Left forelimb (tissue), 1 donor: ENCODE results near the gene SHISA6.
"Not testable (repeated sequence)": the region's sequence is repeated elsewhere in the genome, so short reads cannot be mapped to it uniquely, and the experiment has no call there.

Experiments
- DNase-seq: peaks from one replicate; pipeline ENCODE4 v3.0.0-alpha.2; 2018; ENCODE audit warnings: low spot score

The SHISA6 gene

DNA sequence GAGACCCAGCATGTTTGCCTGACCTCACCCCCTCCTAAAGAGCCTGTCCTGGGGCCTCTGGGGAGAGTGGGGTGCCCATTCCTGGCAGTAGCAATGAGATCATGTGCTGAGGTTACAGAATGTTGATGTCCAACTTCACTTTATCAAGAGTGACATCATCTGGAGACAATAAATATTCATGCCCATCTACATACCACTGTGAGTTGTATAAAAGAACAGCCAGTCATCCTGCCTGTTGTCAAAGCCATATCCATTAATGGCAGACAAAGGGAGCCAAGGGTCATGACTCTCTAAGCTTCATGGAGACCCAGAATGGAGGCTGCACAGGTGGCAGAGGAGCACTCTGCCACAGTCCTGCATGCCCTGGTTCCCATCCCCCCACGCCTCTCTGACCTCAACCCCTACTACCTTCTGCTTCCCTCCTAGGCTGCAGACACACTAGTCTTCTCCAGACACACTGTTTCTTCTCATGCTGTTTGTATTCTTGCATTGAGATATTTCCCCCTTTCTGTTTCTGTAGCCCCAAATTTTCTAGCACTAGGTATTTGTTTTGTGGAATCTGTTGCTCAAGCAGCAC lies 27.1 kb downstream of the SHISA6 start:
- DNase-seq = no peak

DNA sequence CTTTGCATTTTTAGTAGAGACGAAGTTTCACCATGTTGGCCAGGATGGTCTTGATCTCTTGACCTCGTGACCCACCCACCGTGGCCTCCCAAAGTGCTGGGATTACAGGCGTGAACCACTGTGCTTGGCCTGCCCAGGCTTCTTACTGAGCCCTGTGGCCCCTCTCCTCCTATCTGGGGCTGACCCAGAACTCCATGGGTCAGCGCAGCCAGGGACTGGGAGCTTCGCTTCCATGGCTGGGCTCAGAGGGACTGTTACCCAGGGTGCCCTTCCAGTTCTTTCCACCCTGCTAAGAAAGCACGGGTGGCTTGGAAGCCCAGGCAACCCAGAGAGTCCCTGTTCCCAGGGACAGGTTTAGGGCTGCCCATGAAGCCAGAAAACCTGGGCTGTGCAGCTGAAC lies 28.2 kb downstream of the SHISA6 start:
- DNase-seq = no peak

DNA sequence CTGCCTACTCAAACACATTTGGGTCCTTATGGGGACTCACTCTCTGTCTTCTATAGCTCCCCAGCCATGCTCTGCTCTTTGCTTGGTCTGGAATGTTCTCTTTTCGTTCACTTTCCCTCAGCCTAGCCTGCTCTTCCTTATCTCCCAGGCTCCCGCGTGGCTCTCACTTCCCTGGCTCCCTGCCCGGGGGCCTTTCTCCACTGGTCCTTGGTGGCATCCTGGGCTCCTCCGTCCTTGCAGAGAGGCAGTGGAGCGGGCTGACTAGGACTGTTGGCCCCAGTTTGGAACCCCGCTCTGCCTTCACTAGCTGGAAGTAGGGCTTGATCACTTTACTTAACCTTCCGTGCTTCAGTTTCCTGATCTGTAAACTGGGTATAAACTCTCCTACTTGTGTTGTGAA lies 31.2 kb downstream of the SHISA6 start:
- DNase-seq = no peak

DNA sequence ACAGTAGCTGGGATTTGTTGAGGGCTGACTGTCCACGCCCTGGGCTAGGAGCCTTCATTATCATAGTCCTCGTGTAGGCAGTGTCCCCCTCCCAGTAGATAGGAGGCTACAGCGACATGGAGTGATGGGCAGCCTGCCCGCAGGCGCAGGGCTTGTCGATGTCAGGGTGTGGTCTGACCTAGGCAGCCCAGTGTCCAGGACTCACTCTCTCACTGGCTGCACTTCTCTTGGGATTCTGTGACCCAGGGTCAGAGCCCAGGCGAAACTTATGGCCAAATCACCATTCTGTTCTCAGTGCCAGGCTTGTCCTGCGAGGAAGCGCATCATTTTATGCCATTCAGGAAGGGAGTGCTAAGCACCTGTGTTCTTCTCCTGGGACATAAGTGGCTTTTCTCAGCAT lies 32.6 kb downstream of the SHISA6 start:
- no peak for DNase-seq

- DNase-seq = no peak
Observed at GRCh38 chr17:11274106-11274505, 33.1 kb downstream of the SHISA6 start.

DNA sequence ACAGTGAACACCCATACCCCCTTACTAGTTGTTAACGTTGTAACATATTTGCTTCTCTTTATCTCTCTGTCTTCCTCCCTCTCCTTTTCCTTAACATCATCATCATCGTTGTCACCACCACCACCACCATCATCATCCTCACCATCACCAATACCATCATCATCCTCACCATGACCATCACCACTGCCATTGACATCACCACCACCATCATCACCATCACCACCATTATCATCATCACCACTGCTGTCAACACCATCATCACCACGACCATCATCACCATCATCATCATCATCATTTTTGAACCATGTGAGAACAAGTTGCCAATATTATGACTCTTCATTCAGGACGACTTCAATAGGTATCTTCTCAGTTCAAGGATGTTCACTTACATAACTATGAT lies 35.5 kb downstream of the SHISA6 start:
- no peak for DNase-seq

DNA sequence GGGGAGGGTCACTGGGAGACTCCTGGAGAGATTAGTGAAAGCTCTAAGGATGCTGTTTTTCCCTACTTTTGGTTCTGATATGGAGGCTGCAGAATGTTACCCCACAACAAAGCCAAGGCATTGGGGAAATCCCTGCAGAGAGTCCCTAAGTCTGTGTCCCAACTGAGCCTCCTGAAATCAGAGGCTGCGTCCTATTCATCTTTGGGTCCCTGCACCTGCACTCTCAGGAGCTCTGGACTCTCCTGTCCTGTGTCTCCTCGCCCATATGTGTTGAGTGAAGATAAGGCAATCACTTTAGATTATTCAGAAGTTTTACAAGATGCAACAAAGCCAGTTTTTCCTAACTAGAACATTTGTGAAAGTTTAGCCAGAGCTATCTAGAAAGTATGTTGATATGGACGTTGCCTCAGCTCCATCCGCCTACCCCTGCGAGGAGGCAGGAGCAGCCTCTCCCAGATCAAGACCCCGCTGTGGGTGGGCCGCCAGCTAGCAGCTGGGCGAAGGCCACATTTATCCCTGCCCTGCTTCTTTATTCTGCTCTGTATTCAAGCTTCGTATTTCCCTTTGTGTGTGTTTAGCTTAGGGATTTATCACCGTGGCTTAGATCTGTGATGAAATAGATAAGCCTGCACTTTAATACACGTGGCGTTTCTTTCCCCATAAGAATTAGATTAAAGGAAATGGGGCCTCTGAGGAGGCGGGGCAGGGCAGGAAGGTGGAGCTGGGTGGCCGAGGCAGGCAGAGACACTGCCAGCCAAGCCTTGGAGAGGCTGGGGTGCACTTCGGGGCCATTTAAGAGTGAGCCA lies 37.4 kb downstream of the SHISA6 start:
- DNase-seq = no peak

GRCh38 chr17:11278992-11279270 lies 37.9 kb downstream of the SHISA6 start:
- no peak for DNase-seq

GRCh38 chr17:11279776-11280344 lies 38.8 kb downstream of the SHISA6 start:
- no peak for DNase-seq

GRCh38 chr17:11282586-11282985 lies 41.6 kb downstream of the SHISA6 start:
- no peak for DNase-seq

DNA sequence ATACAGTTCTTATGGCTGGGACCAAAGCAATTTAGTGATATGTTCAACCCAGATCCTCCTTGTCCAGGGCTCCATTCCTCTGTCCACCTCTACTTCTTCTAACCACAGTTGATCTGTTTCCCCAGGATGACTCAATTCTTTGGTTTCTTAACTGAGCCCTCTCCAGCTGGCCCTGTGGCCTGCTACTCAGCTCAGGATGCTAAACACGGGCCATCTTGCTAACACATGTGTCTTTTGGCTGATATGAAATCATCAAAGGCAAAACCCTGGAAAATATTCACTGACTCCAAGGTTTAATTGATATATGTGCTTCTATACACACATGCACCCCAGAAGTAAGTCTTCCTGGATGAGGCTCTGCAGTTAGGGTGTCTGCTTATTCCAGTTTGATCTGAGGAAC lies 43.8 kb downstream of the SHISA6 start:
- DNase-seq = no peak

DNA sequence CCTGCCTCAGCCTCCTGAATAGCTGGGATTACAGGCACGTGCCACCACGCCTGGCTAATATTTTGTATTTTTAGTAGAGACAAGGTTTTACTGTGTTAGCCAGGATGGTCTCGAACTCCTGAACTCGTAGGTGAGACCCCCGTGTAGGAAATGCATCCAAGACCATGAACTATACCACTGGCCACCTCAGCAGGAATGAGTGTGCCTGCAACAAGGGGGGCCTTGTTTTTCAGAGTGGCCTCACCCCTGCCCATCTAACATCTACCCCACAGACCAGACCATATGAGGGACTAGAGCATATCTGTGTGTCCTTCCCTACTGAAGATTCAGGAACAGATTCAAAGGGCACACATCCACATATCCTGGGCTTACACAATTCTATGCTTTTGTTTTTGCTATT lies 44.9 kb downstream of the SHISA6 start:
- DNase-seq = no peak

GRCh38 chr17:11287791-11288190 lies 46.8 kb downstream of the SHISA6 start:
- DNase-seq = no peak

DNA sequence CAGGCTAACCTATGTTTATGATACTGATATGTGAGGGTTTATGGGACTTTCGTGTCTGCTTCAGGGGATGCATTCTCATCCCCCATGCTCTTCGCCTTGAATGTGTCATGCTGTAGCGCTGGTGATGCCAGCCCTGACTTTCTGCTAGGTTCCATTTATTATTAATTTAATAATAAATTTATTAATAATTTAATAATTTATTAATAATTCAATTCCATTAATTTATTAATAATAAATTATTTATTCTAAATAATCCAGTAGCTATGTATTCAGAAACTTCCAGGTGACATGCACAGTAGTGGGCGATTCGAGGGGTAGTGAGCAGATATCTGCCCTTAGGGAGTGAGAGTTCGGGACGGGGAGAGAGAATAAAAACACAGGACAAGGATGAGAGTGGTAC lies 49.8 kb downstream of the SHISA6 start:
- no peak for DNase-seq

DNA sequence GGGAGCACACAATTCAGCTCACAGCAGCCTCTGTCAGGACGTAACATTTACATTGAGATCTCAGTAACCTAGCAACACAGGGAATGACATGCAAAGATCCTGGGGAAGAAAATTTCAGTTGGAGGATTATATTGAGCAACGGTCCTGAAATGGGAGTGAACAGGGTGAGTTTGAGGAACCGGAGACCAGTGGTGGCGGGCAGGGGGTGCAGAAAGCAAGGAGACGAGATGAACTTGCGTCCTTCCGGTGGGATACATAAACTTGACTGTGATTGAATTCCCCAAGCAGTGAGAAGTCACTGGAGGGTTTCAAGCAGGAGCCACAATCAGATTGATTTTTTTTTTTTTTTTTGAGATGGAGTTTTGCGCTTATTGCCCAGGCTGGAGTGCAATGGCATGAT lies 51.5 kb downstream of the SHISA6 start:
- no peak for DNase-seq

- no peak for DNase-seq
Observed at GRCh38 chr17:11293480-11293879, 52.5 kb downstream of the SHISA6 start.

- no peak for DNase-seq
Observed at GRCh38 chr17:11294826-11295225, 53.8 kb downstream of the SHISA6 start.

DNA sequence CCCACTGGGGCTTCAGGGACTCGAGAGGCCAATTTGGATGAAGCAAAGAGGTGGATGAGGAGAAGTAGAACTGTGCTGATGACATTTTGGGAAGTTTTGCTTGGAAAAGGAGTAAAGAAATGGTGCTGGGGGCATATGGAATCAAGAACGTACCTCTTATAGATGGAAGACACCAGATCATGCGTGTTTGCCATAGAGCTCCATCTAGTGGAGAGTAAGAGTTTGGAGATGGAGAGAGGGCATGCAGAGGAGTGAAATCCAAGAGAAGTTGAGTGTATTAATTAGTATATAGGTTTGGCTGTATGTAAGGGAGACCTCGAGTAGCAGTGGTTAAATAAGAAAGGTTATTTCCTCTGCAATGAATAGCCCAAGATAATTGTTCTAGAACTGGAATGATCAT lies 56.0 kb downstream of the SHISA6 start:
- DNase-seq = no peak

DNA sequence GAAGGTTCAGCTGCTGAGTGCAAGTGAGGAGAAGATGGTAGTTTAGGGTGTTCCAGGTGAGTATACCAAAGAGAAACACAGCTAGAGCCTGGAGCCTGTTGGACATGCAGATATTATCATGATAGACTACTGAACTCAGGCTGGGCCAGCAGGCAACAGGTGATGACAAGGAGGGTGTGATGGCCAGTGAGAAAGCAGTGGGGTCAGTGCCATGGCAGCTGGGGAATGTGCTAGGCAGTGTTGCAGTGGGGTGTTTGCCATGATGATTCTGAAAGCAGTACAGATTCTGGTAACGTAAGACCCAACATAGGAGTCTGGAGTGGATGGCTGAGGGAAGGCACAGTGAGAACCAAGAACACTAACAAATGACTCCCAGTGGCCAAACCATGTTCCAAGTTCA lies 57.4 kb downstream of the SHISA6 start:
- no peak for DNase-seq

DNA sequence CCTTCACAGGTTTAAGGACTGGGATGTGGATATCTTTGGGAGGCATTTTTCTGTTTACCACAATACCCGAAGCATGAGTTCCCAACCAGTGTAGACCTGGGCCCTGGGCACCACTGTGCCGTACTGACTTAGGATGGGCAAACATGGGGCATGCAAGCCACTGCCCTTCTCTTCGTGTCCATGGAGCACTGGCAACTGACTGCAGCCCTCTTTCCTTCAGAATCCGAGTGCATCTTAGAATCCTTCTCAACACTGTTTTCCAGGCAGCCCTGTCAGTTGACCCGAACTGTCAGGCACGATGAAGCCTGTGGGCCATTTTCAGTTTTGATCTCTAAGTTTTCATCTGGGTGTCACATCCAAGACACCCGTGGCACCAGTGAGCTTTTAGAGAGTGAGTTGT lies 59.2 kb downstream of the SHISA6 start:
- DNase-seq = no peak

DNA sequence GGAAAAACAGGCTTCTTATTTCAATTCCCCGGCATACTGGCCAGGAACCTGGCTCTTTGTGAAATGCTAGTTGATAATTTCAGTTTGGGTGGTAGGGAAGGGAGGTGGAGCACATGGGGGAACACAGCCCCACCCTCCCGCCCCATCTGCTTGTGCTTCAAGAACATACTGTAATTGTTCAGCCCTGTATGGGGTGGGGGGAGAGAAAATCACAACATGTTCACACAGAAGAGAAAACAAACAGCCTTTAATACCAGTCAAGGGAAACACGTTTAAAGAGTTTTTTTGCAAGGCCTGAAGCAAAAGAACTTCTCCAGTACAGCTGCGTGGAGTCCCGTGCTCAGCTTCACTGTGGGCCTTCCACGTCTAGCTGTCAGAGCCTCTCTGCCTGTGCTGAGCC lies 59.7 kb downstream of the SHISA6 start:
- no peak for DNase-seq

DNA sequence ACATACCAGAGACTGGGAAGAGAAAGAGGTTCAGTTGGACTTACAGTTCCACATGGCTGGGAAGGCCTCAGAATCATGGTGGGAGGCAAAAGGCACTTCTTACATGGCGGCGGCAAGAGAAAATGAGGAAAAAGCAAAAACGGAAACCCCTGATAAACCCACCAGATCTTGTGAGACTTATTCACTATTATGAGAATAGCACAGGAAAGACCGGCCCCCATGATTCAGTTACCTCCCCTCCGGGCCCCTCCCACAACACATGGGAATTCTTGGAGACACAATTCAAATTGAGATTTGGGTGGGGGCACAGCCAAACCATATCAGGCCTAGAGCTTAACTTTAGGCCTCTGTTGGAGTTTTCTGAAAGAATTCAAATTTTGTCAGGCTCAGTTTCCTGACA lies 60.9 kb downstream of the SHISA6 start:
- not testable (repeated sequence) for DNase-seq

- DNase-seq = no peak
Observed at GRCh38 chr17:11302401-11303186, 61.6 kb downstream of the SHISA6 start.
